GM12878 (cell line): Measurements from ENCODE around the gene GPR4. TPM values are rescaled to one million over a fixed set of nuclear protein-coding genes. Genes with fewer than 3 reads are reported as not detected.

Source experiments
- BACH1 ChIP-seq: fragments of 450-650 bp; IDR thresholded peaks from 2 replicates; pipeline ENCODE4 v1.6.1; 2017; ENCODE audit warnings: mild to moderate bottlenecking, borderline replicate concordance
- CHD1 ChIP-seq: IDR thresholded peaks from 2 replicates; pipeline ENCODE4 v1.6.1; 2012; ENCODE audit warnings: low read depth, low read length, improper control_type of control experiment
- CHD2 ChIP-seq: IDR thresholded peaks from 2 replicates; pipeline ENCODE4 v1.6.1; 2011; ENCODE audit warnings: low read depth, low read length, improper control_type of control experiment, borderline replicate concordance
- GABPA ChIP-seq: IDR thresholded peaks from 2 replicates; pipeline ENCODE4 v1.6.1; 2014; ENCODE audit warnings: antibody characterized with exemption, low read depth, mild to moderate bottlenecking, inconsistent platforms
- KLF5 ChIP-seq: fragments of 450-650 bp; IDR thresholded peaks from 2 replicates; pipeline ENCODE4 v1.6.1; 2014; ENCODE audit warnings: mild to moderate bottlenecking; ENCODE audit not compliant: partially characterized antibody
- MYC ChIP-seq: IDR thresholded peaks from 2 replicates; pipeline ENCODE4 v1.6.1; 2011; ENCODE audit warnings: mild to moderate bottlenecking, low read length, moderate library complexity, inconsistent platforms; ENCODE audit not compliant: insufficient read depth, insufficient replicate concordance, insufficient read length, severe bottlenecking
- NBN ChIP-seq: fragments of 450-650 bp; IDR thresholded peaks from 2 replicates; pipeline ENCODE4 v1.6.1; 2016
- RCOR1 ChIP-seq: conservative IDR thresholded peaks from 2 replicates; pipeline ENCODE4 v1.6.1; 2012; ENCODE audit warnings: low read depth, low read length, improper control_type of control experiment
- SUZ12 ChIP-seq: fragments of 200-600 bp; sonication (generic); IDR thresholded peaks from one replicate; pipeline ENCODE4 v1.6.1; 2018; ENCODE audit warnings: antibody characterized with exemption, mild to moderate bottlenecking; ENCODE audit not compliant: unreplicated experiment
- ZSCAN29 ChIP-seq: fragments of 450-650 bp; IDR thresholded peaks from 2 replicates; pipeline ENCODE4 v1.6.1; 2017; ENCODE audit warnings: mild to moderate bottlenecking, moderate library complexity
- polyA plus RNA-seq, 11 experiments: library from polyadenylated mRNA; depleted of rRNA in 4 of 11; unstranded in 6 of 11; stranded (reverse) in 5 of 11; fragments of >200 nt; fragmentation: Nextera tagmentation in 4 of 11; fragmentation: Illumina TruSeq in 1 of 11; extraction: Ambion mirVana in 4 of 11; extraction: Trizol in 1 of 11; gene quantifications; 1 replicate in 1 of 11; 2 replicates in 10 of 11; pipeline versions ENCODE4 v1.2.1 to v1.2.3, GENCODE V29; 2011 to 2016; ENCODE audit warnings: inconsistent platforms in 2 of 11, missing spikeins in 2 of 11, low read depth in 1 of 11
- total RNA-seq, 4 experiments: library from RNA; depleted of rRNA in 3 of 4; stranded (reverse); fragments of >200 nt in 3 of 4; fragmentation: Illumina TruSeq in 1 of 4; extraction: Trizol in 1 of 4; gene quantifications; 2 replicates each; pipeline versions ENCODE4 v1.2.1 to v1.2.3, GENCODE V29; 2013 to 2021
- TF ChIP-seq, protein P1 (sequence below): fragments of 150-350 bp; IDR thresholded peaks from 2 replicates; pipeline ENCODE4 v1.6.1; 2014; ENCODE audit warnings: mild to moderate bottlenecking, low read depth, low read length
- TF ChIP-seq, protein P2 (sequence below): fragments of 450-650 bp; IDR thresholded peaks from 2 replicates; pipeline ENCODE4 v1.6.1; 2016; ENCODE audit warnings: mild to moderate bottlenecking, moderate library complexity, borderline replicate concordance
- TF ChIP-seq, protein P3 (sequence below): fragments of 450-650 bp; IDR thresholded peaks from 2 replicates; pipeline ENCODE4 v1.6.1; 2017; ENCODE audit warnings: mild to moderate bottlenecking, low read depth, inconsistent platforms; ENCODE audit not compliant: poor library complexity, severe bottlenecking
- TF ChIP-seq, protein P4 (sequence below): fragments of 450-650 bp; conservative IDR thresholded peaks from 2 replicates; pipeline ENCODE4 v1.6.1; 2017; ENCODE audit warnings: mild to moderate bottlenecking, moderate library complexity
- TF ChIP-seq, protein P5 (sequence below): fragments of 450-650 bp; formaldehyde crosslinking; IDR thresholded peaks from 2 replicates; pipeline ENCODE4 v1.5.0; 2022; ENCODE audit warnings: mild to moderate bottlenecking, missing genetic modification characterization

GPR4 gene
- total and polyA plus RNA-seq, 10 of the 15 experiments (the other 5 are each of a cell fraction or from before 2014, with no cell fraction given), result not detected

DNA sequence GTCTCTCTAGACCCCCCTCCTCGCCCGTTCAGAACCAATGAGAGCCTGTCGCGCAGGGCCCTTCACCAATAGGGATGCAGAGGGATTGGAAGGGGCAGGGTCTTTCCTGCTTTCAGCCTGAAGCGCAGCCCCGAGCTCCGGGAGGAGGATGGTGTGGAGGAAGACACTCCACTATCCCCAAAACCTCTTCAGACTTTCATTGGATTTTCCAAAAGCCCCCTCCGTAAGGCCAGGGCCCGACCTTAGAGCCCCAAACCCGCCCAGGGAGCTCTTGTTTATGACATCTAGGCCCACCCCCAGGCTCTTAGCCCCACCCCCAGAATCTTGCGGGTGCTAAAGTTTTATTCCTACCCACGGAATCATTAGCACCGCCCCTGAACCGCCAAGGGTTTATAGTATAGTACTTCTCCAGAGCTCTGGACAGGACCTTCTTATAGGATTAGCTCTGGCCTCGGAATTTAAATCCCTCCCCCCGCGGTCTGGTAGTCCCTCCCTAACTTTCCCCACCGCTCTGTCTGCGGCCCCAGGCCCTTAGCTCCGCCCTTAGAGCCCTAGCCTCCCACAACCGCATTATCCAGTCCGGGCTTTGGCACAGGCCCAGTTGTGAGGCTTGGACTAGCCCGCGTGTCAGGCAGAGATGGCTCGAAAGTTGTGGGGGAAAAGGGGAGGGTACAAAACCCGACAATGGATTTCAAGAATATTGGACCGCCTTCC is 43.8 kb upstream of the GPR4 start (continued):
- TF ChIP-seq CHD1 (no peak), NBN (peak; percentile 72), CHD2 (peak; percentile 76; the same call in 1 of the 2 replicates), ZSCAN29 (peak; percentile 90), SUZ12 (no peak), MYC (no peak), RCOR1 (no peak; the same call in 1 of the 2 replicates), GABPA (no peak), KLF5 (peak; percentile 70), BACH1 (no peak)
- TF ChIP-seq, protein P1, sequence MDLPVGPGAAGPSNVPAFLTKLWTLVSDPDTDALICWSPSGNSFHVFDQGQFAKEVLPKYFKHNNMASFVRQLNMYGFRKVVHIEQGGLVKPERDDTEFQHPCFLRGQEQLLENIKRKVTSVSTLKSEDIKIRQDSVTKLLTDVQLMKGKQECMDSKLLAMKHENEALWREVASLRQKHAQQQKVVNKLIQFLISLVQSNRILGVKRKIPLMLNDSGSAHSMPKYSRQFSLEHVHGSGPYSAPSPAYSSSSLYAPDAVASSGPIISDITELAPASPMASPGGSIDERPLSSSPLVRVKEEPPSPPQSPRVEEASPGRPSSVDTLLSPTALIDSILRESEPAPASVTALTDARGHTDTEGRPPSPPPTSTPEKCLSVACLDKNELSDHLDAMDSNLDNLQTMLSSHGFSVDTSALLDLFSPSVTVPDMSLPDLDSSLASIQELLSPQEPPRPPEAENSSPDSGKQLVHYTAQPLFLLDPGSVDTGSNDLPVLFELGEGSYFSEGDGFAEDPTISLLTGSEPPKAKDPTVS, result 0 out of 2 replicates have a peak, but pooled peaks have one; percentile 30
- TF ChIP-seq, protein P2, sequence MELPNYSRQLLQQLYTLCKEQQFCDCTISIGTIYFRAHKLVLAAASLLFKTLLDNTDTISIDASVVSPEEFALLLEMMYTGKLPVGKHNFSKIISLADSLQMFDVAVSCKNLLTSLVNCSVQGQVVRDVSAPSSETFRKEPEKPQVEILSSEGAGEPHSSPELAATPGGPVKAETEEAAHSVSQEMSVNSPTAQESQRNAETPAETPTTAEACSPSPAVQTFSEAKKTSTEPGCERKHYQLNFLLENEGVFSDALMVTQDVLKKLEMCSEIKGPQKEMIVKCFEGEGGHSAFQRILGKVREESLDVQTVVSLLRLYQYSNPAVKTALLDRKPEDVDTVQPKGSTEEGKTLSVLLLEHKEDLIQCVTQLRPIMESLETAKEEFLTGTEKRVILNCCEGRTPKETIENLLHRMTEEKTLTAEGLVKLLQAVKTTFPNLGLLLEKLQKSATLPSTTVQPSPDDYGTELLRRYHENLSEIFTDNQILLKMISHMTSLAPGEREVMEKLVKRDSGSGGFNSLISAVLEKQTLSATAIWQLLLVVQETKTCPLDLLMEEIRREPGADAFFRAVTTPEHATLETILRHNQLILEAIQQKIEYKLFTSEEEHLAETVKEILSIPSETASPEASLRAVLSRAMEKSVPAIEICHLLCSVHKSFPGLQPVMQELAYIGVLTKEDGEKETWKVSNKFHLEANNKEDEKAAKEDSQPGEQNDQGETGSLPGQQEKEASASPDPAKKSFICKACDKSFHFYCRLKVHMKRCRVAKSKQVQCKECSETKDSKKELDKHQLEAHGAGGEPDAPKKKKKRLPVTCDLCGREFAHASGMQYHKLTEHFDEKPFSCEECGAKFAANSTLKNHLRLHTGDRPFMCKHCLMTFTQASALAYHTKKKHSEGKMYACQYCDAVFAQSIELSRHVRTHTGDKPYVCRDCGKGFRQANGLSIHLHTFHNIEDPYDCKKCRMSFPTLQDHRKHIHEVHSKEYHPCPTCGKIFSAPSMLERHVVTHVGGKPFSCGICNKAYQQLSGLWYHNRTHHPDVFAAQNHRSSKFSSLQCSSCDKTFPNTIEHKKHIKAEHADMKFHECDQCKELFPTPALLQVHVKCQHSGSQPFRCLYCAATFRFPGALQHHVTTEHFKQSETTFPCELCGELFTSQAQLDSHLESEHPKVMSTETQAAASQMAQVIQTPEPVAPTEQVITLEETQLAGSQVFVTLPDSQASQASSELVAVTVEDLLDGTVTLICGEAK, result peak; percentile 68
- TF ChIP-seq, protein P3, sequence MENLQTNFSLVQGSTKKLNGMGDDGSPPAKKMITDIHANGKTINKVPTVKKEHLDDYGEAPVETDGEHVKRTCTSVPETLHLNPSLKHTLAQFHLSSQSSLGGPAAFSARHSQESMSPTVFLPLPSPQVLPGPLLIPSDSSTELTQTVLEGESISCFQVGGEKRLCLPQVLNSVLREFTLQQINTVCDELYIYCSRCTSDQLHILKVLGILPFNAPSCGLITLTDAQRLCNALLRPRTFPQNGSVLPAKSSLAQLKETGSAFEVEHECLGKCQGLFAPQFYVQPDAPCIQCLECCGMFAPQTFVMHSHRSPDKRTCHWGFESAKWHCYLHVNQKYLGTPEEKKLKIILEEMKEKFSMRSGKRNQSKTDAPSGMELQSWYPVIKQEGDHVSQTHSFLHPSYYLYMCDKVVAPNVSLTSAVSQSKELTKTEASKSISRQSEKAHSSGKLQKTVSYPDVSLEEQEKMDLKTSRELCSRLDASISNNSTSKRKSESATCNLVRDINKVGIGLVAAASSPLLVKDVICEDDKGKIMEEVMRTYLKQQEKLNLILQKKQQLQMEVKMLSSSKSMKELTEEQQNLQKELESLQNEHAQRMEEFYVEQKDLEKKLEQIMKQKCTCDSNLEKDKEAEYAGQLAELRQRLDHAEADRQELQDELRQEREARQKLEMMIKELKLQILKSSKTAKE, result peak; percentile 76
- TF ChIP-seq, protein P4, sequence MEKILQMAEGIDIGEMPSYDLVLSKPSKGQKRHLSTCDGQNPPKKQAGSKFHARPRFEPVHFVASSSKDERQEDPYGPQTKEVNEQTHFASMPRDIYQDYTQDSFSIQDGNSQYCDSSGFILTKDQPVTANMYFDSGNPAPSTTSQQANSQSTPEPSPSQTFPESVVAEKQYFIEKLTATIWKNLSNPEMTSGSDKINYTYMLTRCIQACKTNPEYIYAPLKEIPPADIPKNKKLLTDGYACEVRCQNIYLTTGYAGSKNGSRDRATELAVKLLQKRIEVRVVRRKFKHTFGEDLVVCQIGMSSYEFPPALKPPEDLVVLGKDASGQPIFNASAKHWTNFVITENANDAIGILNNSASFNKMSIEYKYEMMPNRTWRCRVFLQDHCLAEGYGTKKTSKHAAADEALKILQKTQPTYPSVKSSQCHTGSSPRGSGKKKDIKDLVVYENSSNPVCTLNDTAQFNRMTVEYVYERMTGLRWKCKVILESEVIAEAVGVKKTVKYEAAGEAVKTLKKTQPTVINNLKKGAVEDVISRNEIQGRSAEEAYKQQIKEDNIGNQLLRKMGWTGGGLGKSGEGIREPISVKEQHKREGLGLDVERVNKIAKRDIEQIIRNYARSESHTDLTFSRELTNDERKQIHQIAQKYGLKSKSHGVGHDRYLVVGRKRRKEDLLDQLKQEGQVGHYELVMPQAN, result no peak
- TF ChIP-seq, protein P5, sequence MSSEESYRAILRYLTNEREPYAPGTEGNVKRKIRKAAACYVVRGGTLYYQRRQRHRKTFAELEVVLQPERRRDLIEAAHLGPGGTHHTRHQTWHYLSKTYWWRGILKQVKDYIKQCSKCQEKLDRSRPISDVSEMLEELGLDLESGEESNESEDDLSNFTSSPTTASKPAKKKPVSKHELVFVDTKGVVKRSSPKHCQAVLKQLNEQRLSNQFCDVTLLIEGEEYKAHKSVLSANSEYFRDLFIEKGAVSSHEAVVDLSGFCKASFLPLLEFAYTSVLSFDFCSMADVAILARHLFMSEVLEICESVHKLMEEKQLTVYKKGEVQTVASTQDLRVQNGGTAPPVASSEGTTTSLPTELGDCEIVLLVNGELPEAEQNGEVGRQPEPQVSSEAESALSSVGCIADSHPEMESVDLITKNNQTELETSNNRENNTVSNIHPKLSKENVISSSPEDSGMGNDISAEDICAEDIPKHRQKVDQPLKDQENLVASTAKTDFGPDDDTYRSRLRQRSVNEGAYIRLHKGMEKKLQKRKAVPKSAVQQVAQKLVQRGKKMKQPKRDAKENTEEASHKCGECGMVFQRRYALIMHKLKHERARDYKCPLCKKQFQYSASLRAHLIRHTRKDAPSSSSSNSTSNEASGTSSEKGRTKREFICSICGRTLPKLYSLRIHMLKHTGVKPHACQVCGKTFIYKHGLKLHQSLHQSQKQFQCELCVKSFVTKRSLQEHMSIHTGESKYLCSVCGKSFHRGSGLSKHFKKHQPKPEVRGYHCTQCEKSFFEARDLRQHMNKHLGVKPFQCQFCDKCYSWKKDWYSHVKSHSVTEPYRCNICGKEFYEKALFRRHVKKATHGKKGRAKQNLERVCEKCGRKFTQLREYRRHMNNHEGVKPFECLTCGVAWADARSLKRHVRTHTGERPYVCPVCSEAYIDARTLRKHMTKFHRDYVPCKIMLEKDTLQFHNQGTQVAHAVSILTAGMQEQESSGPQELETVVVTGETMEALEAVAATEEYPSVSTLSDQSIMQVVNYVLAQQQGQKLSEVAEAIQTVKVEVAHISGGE (CRISPR knock-in tag), result no peak
